GM21717 (cell line): ENCODE measurements around the gene ACTN1.
"Not testable (repeated sequence)": the region's sequence is repeated elsewhere in the genome, so short reads cannot be mapped to it uniquely, and the experiment has no call there.

Experiments
- ATAC-seq: cut with Tn5 transposase; IDR thresholded peaks from one replicate; pipeline ENCODE4 v1.9.1; 2021; ENCODE audit warnings: mild to moderate bottlenecking, moderate library complexity; ENCODE audit not compliant: unreplicated experiment

The ACTN1 gene

DNA sequence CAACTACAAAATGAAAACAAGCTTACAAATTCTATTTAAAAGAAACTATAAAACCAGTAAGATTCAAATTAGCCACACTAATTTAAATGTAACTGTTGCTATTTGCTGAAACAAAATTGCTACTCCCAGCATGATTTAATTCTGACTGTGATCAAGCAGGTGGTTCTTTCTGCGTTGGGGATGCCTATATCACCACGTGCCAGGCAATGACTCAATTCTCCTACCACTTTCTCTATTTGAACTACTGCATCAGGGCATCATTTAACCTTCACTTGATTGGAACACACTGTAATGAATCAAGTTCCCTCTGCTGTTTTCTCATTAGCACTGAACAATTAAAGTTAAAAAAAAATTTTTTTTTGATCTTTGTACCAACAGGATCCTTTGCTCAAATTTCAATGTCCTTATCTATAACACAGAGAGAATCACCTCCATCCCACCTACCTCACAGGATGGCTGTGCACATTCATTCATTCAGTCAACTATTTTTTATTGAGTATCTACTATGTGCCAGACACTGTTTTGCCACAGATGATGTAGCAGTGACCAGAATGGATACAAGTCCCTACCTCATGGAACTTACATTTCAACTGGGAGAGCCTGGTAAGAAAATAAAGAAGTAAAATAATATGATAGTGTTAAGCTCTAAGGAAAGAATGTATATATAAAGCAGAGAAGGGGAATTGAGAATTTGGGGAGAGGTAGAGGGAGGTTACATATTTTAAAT is 8.0 kb upstream of the ACTN1 start:
- no peak for ATAC-seq

DNA sequence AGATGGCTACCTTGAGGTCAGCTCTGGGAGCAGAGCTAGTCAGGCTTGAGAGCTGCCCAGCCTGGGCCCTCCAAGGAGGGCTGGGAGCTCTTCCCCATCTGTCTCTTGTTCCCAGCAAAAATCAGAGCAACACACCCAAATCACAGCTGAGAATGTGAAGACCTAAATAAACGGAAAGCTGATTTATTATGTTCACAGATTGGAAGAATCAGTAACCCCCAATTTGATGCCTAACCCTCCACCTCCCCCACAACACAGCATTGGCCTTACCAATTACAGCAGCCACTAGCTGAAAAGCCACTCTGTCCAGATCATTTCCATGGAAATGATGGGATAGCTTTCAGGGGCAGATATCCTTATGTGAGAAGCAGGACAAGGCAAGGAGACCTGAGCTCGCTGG is 7.1 kb upstream of the ACTN1 start:
- no peak for ATAC-seq

DNA sequence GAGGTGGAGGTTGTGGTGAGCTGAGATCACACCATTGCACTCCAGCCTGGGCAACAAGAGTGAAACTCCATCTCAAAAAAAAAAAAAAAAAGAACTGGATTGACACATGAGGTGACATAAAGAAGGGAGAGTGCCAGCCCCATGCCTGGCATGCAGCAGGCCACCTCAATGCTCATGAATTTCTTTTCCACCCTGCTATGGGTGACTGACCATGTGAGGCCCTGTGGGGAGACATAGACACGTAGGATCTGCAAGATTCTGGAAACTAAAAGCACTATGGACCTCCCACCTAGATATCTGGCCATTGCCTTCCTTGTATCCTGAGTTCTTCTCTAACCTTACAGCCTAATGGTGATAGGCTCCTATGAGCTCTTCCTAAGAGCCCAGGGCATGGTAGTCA is 5.6 kb upstream of the ACTN1 start:
- no peak for ATAC-seq

DNA sequence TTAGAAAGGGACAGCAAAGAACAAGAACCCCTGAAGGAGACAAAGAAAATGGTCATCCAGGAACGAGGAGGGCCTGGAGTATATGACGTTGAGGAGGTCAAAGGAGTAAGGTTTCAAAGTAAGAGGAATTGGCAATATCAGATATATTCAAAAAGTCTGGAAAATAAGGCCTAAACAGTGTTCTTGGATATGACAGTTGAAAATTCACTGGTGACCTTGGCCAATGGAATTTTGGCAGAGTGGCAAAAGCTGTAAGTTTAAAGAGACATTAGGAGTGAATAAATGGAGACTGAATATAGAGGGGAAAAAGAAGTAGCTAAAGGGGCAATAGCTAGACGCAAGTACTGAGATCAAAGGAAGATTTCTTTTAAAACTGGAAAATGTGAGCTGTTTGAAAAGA is 4.1 kb upstream of the ACTN1 start:
- ATAC-seq, result no peak

DNA sequence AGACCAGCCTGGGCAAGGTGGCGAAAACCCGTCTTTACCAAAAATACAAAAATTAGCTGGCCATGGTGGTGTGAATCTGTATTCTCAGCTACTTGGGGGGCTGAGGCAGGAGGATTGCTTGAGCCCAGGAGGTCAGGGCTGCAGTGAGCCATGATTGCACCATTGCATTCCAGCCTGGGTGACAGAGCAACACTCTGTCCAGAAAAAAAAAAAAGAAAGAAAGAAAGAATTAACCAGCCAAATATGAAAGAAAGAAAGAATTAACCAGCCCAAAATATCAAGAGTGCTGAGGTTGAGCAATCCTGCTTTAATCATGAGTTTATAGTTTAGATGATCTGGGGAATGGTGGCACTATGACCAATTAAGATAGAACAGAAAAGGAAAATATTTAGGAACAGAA is 3.5 kb upstream of the ACTN1 start:
- ATAC-seq, result no peak

DNA sequence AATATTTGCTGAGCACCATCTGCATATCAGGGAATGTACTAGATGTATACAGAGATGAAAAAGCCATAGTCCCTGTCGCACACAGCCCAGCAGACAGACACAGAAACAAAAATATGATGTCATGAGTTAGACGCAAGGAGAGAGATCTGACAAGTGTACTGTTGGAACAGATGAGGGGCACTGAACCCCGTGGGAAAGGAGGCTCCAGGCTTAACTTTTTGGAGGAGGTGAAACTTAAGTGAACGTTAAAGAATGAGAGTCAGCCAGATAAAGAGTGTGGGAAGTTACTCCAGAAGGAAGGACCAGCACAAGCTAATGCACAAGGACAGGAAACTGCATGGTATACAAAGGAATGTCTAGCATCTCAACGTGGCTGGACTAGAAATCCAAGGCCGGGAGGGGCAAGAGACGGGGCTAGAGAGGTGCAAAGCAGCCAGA is 2.5 kb upstream of the ACTN1 start:
- no peak for ATAC-seq

DNA sequence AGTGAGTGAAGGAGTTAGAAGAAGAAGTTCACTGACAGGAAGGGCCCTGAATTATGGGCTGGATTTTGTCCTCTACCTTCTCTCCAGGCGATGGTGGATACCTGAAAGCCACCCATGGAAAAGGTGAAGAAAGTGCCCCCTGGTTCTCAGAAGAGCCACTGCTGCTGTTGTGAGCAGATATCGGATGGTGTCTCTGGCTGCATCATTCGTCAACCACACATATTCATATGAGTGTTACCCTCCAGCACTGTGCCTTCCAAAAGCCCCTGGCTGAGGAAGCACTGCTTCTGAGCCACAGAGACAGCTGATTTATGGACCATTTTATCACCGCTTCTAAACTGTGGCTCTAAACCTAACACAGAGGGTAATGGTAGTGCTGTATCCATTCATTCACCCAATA is 2.0 kb upstream of the ACTN1 start:
- no peak for ATAC-seq

DNA sequence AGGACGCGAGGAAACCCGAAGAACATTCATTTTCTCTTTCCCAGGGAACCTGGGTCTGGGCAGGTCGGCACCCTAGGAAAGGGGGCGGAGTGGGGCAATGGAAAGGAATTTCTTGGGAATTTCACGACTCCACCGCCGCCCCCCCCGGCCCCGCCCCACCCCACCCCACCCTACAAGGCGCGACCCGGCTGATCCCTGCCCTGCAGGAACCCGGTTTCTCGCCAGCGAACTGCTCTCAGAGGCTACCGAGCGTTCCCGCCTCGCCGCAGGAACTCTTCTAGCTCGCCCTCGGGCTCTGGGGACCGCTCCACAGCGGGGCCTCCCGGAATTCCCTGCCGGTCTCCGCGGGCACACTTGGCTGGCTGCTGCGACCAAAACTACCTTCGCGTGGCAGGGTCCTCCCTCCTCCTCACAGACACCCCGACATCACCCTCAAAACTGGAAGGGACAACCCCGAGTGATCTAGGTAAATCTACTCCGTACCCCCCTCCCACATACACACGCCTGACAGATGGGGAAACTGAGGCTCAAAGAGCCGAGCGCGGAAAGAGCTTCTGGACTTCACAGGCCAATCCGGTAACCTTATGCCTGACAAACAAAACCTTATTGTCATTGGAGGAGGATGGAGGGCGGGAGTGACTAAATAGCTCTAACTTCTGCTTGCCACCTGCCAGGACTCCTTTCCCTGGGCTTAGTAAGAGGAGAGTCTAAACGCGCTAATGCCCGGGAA is 785 bp upstream of the ACTN1 start:
- ATAC-seq, result no peak

DNA sequence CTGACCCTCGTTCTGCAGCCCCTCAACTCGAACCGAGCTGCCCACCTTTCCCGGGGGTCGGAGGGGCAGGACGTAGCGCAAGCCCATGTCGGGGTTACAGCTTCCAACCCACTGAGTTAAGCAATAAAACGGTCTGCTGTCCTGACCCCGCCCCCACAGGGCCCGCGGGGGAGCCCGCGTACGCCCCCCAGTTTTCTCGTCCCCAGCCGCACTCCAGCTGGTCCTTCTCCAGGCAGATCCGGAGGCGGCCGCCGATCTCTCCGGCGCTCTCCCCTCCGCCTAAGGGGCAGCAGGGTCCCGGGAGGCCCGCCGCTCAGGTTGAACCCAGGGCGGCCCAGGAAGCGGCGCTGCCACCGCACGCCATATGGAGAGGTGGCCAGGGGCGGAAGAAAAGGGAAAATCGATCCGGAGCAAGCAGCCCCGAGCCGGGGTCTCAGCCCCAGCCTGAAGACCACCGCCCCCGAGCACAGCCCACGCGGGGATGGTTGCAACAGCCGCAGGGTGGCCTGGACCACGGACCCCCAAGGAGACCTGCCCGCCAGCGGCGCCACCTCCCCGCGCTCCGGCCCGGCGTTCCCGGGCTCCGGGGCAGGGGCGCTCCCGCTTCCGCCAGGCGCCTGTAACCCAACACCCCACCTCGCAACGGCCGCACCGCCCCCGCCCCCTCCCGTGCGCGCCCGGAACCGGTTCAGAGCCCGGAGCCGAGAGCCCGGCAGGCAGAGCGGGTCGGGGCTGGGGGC is 760 bp downstream of the ACTN1 start:
- no peak for ATAC-seq

DNA sequence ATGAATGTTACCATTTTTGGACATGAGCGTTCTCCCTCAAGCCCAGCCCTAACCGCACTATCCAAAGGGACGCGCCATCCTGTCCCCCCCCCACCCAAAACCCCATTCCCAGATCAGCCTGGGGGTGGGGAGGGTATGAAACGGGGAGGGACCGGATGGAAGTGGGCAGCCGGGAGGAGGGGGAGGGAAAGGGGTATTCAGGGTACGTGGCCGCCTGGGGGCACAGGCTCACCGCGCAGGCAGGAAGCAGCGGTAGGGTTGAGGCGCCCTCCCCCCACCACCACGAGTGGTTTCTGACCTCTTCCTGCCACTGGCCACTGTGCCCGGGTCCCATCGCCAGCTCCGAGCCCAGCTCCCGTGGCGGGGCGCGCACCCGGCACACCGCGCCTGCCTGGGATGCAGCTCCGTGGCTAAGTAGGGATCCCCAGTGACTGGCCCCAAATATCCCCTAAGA is 1.4 kb downstream of the ACTN1 start:
- no peak for ATAC-seq

DNA sequence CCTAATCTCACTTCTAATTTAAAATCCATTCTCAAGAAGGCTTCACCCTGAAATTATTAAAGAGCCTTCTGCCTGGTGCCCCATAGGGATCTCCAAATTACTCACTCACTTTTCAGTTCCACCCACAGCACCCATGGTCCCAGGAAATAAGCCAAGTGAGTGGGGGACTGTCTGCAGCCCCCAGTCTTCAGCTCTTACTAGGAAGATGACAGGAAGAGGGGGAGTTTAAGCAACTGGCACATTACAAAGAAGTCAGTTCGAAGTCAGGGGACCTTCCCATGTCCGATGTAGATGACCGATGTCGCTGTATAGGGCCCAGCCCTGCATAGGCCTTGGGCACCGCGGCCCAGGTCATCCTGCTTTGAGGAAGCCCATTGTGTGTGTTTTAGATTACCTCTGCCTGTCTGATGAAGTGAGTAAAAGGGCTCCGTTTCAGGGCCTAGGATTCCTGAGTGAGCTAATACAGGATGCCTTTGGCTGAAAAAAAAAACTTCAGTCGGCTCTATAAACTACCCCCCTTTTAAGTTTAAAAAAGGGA is 1.9 kb downstream of the ACTN1 start:
- no peak for ATAC-seq

DNA sequence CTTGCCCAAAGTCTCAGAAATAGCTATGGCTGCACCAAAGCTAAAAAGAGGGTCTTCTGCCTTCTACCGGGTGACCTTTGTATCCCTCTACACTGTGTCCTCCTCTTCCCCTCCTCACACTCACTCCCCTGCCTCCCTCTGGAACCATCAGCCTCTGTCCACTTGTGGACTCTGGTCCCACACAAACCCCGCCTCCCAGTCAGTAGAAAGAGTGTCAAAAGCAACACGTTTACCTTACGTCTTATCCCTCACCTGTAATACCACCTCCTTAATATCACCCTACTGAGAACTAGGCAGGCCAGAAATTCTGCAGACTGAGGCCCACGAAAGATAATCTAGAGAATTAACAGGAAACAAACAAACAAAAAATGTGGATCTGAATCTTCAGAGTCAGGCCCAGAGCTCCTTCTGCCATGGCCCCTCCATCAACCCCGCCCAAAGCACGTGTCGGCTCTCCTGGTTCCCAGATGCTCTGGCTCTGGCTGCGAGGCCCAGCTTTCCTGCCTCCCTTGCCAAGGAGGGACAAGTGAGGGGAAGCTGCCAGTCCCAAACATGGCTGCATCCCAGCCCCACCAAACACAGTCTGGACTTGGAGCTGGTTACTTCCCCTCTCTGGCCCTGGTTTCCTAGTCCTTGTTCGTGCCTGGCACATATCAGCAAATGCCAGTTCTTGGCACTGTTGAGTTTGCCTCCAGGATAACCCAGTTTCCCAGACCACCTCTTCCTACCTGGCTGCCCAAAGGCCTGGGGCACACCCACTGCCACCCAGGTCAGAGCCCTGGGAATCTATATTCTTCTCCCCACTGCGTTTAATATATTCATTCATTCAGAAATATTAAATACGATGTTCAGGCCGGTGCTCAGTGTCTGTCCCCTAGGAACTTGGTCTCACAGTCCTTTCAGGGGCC is 2.7 kb downstream of the ACTN1 start:
- no peak for ATAC-seq

DNA sequence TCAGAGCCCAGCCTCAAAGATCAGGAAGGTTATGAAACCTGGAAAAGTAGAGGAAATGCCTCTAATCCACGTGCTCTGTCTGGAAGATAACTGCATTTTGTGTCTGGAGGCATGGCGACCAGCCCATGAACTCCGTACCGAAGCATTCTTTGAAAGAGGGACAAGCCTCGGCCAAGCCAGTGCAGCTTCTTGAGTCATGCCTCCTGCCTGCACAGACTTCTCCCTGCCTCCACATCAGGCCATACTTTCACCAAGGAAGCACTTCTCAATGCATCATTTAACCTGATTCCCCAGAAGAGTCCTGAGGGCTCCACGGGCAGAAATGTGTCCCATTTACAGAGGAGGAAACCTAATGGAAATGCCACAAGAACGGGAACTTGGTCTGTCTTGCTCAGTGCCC is 3.4 kb downstream of the ACTN1 start:
- ATAC-seq, result no peak

DNA sequence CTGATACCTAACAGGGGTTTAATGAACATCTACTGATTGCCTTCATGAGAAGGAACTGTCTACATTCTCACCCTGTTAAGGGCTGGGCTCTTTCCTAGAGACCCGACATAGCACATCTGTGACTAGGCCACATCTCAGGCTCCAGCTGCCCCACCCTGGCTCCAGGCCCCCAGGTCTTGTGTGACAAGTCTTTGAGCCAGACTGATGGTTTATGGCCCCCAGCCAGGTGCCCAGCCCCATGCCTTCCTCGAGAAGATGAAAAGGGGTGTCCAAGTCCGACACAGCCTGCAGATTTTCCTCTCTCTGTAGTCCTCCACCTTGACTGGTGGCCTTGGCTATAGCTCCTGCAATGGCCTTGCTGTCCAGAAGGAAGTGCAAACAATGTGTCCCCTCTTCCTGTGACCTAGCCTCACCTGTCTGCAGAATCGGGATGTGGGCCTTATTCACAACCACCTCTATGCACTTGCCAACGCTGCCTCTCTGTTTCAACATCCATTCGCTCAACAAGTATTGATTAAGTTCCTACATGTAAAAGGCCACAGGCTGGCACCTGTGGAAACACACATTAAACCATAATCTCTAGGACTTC is 4.2 kb downstream of the ACTN1 start:
- no peak for ATAC-seq

DNA sequence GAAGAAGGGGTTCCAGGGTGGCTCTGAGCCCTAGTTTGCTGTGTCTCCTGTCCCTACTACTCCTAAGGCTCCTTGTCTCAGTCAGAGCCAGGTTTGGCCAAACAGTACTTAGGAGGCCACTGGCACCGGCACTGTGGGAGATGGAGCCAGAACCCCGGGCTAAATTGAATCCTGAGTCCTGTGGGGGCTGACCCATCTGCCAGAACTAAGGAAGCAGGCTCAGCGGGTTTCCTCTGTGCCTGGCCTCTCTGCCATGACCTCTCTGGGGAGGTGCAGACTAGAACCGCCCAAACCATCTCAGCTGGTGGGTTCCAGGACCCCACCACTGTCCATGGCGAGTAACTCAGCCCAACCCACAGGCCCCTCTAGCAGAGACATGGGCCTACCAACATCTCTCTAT is 5.5 kb downstream of the ACTN1 start:
- no peak for ATAC-seq

DNA sequence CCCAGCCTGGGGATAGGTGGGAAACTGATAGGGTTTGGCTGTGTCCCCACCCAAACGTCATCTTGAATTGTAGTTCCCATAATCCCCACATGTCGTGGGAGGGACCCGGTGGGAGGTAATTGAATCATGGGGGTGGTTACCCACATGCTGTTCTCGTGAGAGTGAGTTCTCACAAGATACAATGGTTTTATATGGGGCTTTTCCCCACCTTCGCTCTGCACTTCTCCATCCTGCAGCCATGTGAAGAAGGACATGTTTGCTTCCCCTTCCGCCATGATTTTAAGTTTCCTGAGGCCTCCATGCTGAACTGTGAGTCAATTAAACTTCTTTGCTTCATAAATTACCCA is 5.9 kb downstream of the ACTN1 start:
- ATAC-seq, result not testable (repeated sequence)

DNA sequence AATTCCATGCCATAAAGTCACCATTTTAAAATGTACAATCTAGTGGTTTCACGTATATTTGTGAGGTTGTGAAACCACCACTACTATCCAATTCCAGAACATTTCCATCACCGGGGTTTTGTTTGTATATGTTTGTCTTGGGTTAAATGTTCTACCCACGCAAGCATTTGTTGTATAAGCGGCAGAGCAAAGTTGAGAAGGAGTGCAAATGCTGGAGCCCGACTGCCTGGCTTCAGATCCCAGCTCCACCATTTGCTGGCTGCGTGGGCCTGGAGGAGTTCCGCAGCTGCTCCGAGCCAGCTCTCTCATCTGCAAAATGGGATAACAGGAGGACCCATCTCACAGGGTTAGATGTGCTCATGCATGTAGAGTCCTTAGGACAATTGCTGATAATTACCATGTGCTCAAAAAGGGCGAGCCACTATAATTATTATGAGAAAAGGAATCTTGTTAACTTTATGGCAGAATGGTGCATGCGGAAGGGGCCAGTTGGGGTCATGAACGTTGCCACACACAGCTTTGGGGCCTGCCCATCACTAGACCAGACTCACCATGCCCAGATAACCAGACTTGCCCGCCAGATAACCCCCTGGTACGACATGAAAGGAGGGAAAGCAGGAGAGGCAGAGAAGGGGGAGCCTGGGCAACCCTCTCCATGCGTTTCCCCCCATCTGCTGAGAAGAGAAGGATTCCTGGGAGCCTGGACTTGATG is 6.4 kb downstream of the ACTN1 start:
- no peak for ATAC-seq

DNA sequence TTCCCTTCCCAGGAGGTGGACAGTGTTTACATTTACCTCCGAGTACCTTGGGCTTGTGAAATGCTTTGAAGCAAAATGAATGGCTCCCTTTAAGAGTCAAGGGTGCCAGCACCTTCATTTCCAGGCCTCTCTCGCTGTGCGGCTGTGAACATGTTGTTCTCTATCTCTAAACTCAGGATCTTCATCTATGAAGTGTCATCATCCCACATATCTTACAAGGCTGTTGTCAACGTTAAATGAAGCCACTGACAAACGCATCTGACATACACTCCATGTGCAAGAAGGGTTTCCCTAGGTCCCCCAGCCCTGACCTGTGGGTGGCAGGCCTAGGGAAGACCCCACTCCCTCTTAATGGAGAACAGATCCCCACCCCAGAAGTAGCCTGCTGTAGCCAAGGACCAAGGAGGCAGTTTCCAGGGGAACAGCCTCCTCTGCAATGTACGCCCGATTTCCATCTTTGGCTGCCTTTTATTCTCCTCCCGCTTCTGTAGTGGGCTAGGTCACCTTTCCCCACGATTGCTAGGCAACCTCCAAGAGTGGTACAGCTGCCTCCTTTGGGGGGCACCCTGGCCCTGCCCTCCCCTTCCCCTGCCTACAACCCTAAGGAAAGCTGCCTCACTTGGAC is 7.6 kb downstream of the ACTN1 start:
- ATAC-seq, result no peak

DNA sequence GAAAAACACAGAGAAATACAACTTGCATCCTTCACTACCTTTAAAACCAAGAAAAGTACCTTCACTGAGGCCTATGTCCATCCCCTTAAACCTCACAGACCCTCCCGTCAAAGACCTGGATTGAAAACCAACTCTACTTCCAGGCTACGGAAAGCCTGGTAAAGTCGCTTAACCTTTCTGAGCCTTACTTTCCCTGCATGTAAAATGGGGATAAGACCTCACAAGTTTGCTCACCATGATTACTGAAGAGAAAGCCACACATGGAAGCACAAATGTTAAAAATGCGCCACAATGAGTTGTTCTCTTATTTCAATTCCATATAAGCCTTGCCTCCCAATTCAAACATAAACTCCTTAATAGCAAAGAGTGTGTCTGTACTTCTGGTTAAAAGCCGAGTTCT is 8.4 kb downstream of the ACTN1 start:
- no peak for ATAC-seq
